ENCODE results near the gene NEDD4L. TPM values are rescaled to one million over a fixed set of nuclear protein-coding genes. Genes with fewer than 3 reads are reported as not detected.

Gene NEDD4L
- total RNA-seq, 4 donors from 2014 or later, result 22.7 to 39.9 (median 34.7) TPM

GRCh38 chr18:58146099-58146498 is 102.1 kb downstream of the NEDD4L start:
- Histone ChIP-seq H3K27me3 (no peaks in the 10 kb centered on the region), H3K4me3 (no peak overlapping the region), H3K36me3 (no peaks in the 10 kb centered on the region), H3K4me1 (peaks cover 0 to 33% (median 25%) of the 10 kb centered on the region in 4 donors), H3K9me3 (no peaks in the 10 kb centered on the region), H3K27ac (replicated peaks in 1 of 4) (no peak overlapping the region)
- TF ChIP-seq EP300 (IDR thresholded peaks at IDR 0.05) (no peak), CTCF (IDR thresholded peaks at IDR 0.05) (no peak), POLR2A (IDR thresholded peaks at IDR 0.05; ENCODE audit: low read depth) (no peak), POLR2AphosphoS5 (IDR thresholded peaks at IDR 0.05) (no peak)
- intact Hi-C loops (cut with DNase I), result no loop called here
- DNase-seq (ENCODE audit: extremely low spot score), result no peak
- 96% methylated on average over 8 of the region's 8 CpGs for WGBS

GRCh38 chr18:58148954-58149471 is 105.0 kb downstream of the NEDD4L start:
- intact Hi-C loops (cut with DNase I), result no loop called here
- Histone ChIP-seq H3K4me3 (no peak overlapping the region), H3K27ac (replicated peaks in 1 of 4) (no peak overlapping the region), H3K4me1 (peaks cover 0 to 25% (median 21%) of the 10 kb centered on the region in 4 donors), H3K27me3 (no peaks in the 10 kb centered on the region), H3K36me3 (no peaks in the 10 kb centered on the region), H3K9me3 (no peaks in the 10 kb centered on the region)
- no peak for TF ChIP-seq POLR2AphosphoS5 (IDR thresholded peaks at IDR 0.05)
- TF ChIP-seq POLR2A (IDR thresholded peaks at IDR 0.05; ENCODE audit: low read depth), result no peak
- TF ChIP-seq EP300 (IDR thresholded peaks at IDR 0.05), result no peak
- TF ChIP-seq CTCF (IDR thresholded peaks at IDR 0.05), result no peak
- WGBS, result 82% methylated on average over 7 of the region's 7 CpGs
- no peak for DNase-seq (ENCODE audit: extremely low spot score)

GRCh38 chr18:58150772-58151171 is 106.7 kb downstream of the NEDD4L start:
- Histone ChIP-seq H3K27me3 (no peaks in the 10 kb centered on the region), H3K27ac (replicated peaks in 1 of 4) (no peak overlapping the region), H3K4me3 (no peak overlapping the region), H3K36me3 (no peaks in the 10 kb centered on the region), H3K9me3 (no peaks in the 10 kb centered on the region), H3K4me1 (peaks cover 0 to 25% (median 21%) of the 10 kb centered on the region in 4 donors)
- WGBS, result 87% methylated on average over 3 of the region's 4 CpGs
- no peak for DNase-seq (ENCODE audit: extremely low spot score)
- TF ChIP-seq CTCF (IDR thresholded peaks at IDR 0.05), result no peak
- TF ChIP-seq POLR2AphosphoS5 (IDR thresholded peaks at IDR 0.05), result no peak
- no peak for TF ChIP-seq POLR2A (IDR thresholded peaks at IDR 0.05; ENCODE audit: low read depth)
- no peak for TF ChIP-seq EP300 (IDR thresholded peaks at IDR 0.05)
- intact Hi-C loops (cut with DNase I), result no loop called here

- H3K4me3 ChIP-seq, result no peak overlapping the region
These were observed 108.2 kb downstream of the NEDD4L start for GRCh38 chr18:58152216-58152615.

More at GRCh38 chr18:58152216-58152615, 108.2 kb downstream of the NEDD4L start:
- intact Hi-C loops (cut with DNase I), result no loop called here
- Histone ChIP-seq H3K4me1 (peaks cover 0 to 21% (median 17%) of the 10 kb centered on the region in 4 donors), H3K27ac (replicated peaks in 1 of 4) (no peak overlapping the region), H3K9me3 (no peaks in the 10 kb centered on the region), H3K36me3 (no peaks in the 10 kb centered on the region), H3K27me3 (no peaks in the 10 kb centered on the region)
- WGBS, result 100% methylated on average over 3 of the region's 3 CpGs
- TF ChIP-seq POLR2AphosphoS5 (IDR thresholded peaks at IDR 0.05), result no peak
- TF ChIP-seq EP300 (IDR thresholded peaks at IDR 0.05), result no peak
- TF ChIP-seq POLR2A (IDR thresholded peaks at IDR 0.05; ENCODE audit: low read depth), result no peak
- TF ChIP-seq CTCF (IDR thresholded peaks at IDR 0.05), result no peak
- no peak for DNase-seq (ENCODE audit: extremely low spot score)

Data from esophagus muscularis mucosa (tissue), 4 donors.